CD14-positive monocyte (primary cell): Measurements from ENCODE around the gene IL15. TPM values are rescaled to one million over a fixed set of nuclear protein-coding genes. Genes with fewer than 3 reads are reported as not detected.

ENCODE experiments used
- DNase-seq, 3 donors: peaks; one replicate each; pipeline ENCODE4 v3.0.0-alpha.2; 2011 to 2022
- H2AFZ ChIP-seq: 2 replicates; pipeline ENCODE4 v1.6.0; 2012; ENCODE audit warnings: mild to moderate bottlenecking, low read depth, low read length, inconsistent platforms; ENCODE audit not compliant: insufficient read depth, poor library complexity, severe bottlenecking
- H3K27ac ChIP-seq, 2 donors: 1 replicate in 1 of 2; 2 replicates in 1 of 2; pipeline ENCODE4 v1.5.1; 2012 to 2013; ENCODE audit warnings: low read length in 2 of 2, control low read depth in 1 of 2, inconsistent platforms in 1 of 2, low read depth in 1 of 2, mild to moderate bottlenecking in 1 of 2
- H3K27me3 ChIP-seq, 2 donors: one replicate each; pipeline versions ENCODE4 v1.6.0 to v1.6.1; 2011 to 2013; ENCODE audit warnings: low read length in 2 of 2; ENCODE audit not compliant: control insufficient read depth in 2 of 2, insufficient read depth in 2 of 2
- H3K36me3 ChIP-seq, 2 donors: replicated peaks in 1 of 2; 1 replicate in 1 of 2; 2 replicates in 1 of 2; pipeline versions ENCODE4 v1.5.1 to v1.6.1; 2012 to 2013; ENCODE audit warnings: low read length in 2 of 2, control low read depth in 1 of 2, inconsistent platforms in 1 of 2, mild to moderate bottlenecking in 1 of 2; ENCODE audit not compliant: insufficient read depth in 2 of 2, control insufficient read depth in 1 of 2
- H3K4me1 ChIP-seq, 2 donors: 1 replicate in 1 of 2; 2 replicates in 1 of 2; pipeline versions ENCODE4 v1.5.1 to v1.6.1; 2012 to 2013; ENCODE audit warnings: low read length in 2 of 2, control low read depth in 1 of 2, inconsistent platforms in 1 of 2, mild to moderate bottlenecking in 1 of 2, moderate library complexity in 1 of 2; ENCODE audit not compliant: insufficient read depth in 2 of 2, control insufficient read depth in 1 of 2
- H3K4me2 ChIP-seq: replicated peaks from 2 replicates; pipeline ENCODE3; 2012; ENCODE audit warnings: low read length, moderate library complexity, mild to moderate bottlenecking; ENCODE audit not compliant: poor library complexity, severe bottlenecking; ENCODE audit errors: extremely low read depth
- H3K4me3 ChIP-seq, 3 experiments: fragments of 200-600 bp in 1 of 3; sonication (generic) in 1 of 3; replicated peaks in 1 of 3; 1 replicate in 2 of 3; 2 replicates in 1 of 3; pipeline ENCODE4 v1.5.1; 2011 to 2013; ENCODE audit warnings: low read length in 3 of 3, mild to moderate bottlenecking in 3 of 3, control low read depth in 2 of 3, low read depth in 2 of 3, inconsistent platforms in 1 of 3, moderate library complexity in 1 of 3
- H3K79me2 ChIP-seq: 2 replicates; pipeline ENCODE4 v1.6.0; 2012; ENCODE audit warnings: mild to moderate bottlenecking, control low read depth, inconsistent platforms, low read length, moderate library complexity; ENCODE audit not compliant: insufficient read depth
- H3K9ac ChIP-seq: 2 replicates; pipeline ENCODE4 v1.6.0; 2017; ENCODE audit warnings: low read length, mild to moderate bottlenecking; ENCODE audit not compliant: insufficient read depth, poor library complexity, severe bottlenecking
- H3K9me3 ChIP-seq, 2 donors: replicated peaks in 1 of 2; 1 replicate in 1 of 2; 2 replicates in 1 of 2; pipeline versions ENCODE4 v1.5.1 to v1.6.1; 2012 to 2013; ENCODE audit warnings: low read length in 2 of 2, control low read depth in 1 of 2; ENCODE audit not compliant: control insufficient read depth in 1 of 2, insufficient read depth in 1 of 2
- H4K20me1 ChIP-seq: 2 replicates; pipeline ENCODE4 v1.6.0; 2012; ENCODE audit warnings: mild to moderate bottlenecking, low read length, control low read depth, moderate library complexity; ENCODE audit not compliant: insufficient read depth
- H3K27ac Mint-ChIP-seq, 7 donors: one replicate each; pipeline ENCODE4 v1.8.0; 2020; ENCODE audit warnings: mild to moderate bottlenecking in 7 of 7, mixed read lengths in 7 of 7, moderate library complexity in 6 of 7, inconsistent platforms in 2 of 7
- H3K27me3 Mint-ChIP-seq, 3 donors: one replicate each; pipeline ENCODE4 v1.8.0; 2021 to 2022; ENCODE audit warnings: low read depth in 3 of 3, mild to moderate bottlenecking in 3 of 3, mixed read lengths in 3 of 3, moderate library complexity in 3 of 3, inconsistent platforms in 1 of 3
- H3K36me3 Mint-ChIP-seq, 2 donors: one replicate each; pipeline ENCODE4 v1.8.0; 2020; ENCODE audit warnings: mixed read lengths in 2 of 2, inconsistent platforms in 1 of 2, mild to moderate bottlenecking in 1 of 2
- H3K4me1 Mint-ChIP-seq: one replicate; pipeline ENCODE4 v1.8.0; 2020; ENCODE audit warnings: mild to moderate bottlenecking, mixed read lengths
- H3K4me3 Mint-ChIP-seq, 2 donors: one replicate each; pipeline ENCODE4 v1.8.0; 2020; ENCODE audit warnings: mild to moderate bottlenecking in 2 of 2, mixed read lengths in 2 of 2, moderate library complexity in 1 of 2
- H3K9me3 Mint-ChIP-seq, 7 donors: one replicate each; pipeline ENCODE4 v1.8.0; 2020 to 2022; ENCODE audit warnings: mixed read lengths in 7 of 7, mild to moderate bottlenecking in 6 of 7, moderate library complexity in 6 of 7, inconsistent platforms in 2 of 7
- WGBS: methylation state at CpG from one replicate; pipeline ENCODE4 v1.1.5; 2013; ENCODE audit warnings: missing lambda C conversion rate; ENCODE audit not compliant: insufficient coverage; 5-methylcytosine and 5-hydroxymethylcytosine counted together
- intact Hi-C, 2 donors: fragments of 100-400 bp; cut with micrococcal nuclease; formaldehyde crosslinking; loops; one replicate each; pipeline versions ENCODE4 v1.15.0 to v1.15.1; 2023
- polyA plus RNA-seq, 3 donors: library from polyadenylated mRNA; depleted of rRNA in 1 of 3; unstranded in 2 of 3; stranded (reverse) in 1 of 3; fragments of 300-500 nt in 2 of 3; fragments of >200 nt in 1 of 3; fragmentation: Illumina TruSeq in 2 of 3; gene quantifications; 1 replicate in 2 of 3; 2 replicates in 1 of 3; pipeline ENCODE4 v1.2.3, GENCODE V29; 2012 to 2021
- TF ChIP-seq, protein P1 (sequence below): fragments of 200-600 bp; IDR thresholded peaks from one replicate; pipeline ENCODE4 v1.8.0; 2022; ENCODE audit warnings: antibody characterized with exemption, mild to moderate bottlenecking

The IL15 gene
- polyA plus RNA-seq, 3 donors = 22.1 to 34.3 (median 25.7) TPM

DNA sequence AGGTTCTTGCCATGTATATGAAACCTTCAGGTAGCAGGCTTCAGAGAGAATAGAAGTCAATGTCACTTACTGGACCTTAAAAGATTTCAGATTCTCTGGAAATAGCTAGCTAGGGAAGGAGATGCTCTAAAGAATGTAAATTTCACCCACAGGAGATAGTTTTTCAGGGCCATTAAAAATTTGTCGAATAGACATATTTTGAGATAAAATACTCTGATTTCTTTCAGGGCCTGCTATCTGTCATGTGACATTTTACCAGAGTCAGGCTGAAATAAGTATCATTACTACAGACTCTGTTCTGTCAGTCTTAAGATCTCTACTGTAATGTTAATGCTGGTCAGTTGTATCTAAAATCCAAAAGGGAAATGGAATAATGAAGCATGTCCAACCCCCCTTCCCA is 15.7 kb upstream of the IL15 start:
- no peaks in the 10 kb centered on the region for H4K20me1 ChIP-seq
- H3K4me3 ChIP-seq = no peak overlapping the region
- no peak for DNase-seq
- no peak overlapping the region for H3K4me2 ChIP-seq
- no peaks in the 10 kb centered on the region for H3K79me2 ChIP-seq
- Mint-ChIP-seq H3K27me3 (peaks cover 0 to 6% (median 3%) of the 10 kb centered on the region in 3 donors), H3K9me3 (peaks cover 5 to 10% (median 7%) of the 10 kb centered on the region in 7 donors), H3K4me1 (no peaks in the 10 kb centered on the region), H3K4me3 (no peak overlapping the region), H3K27ac (no peak overlapping the region), H3K36me3 (peaks cover 3 to 6% of the 10 kb centered on the region in 2 donors)
- H3K9me3 ChIP-seq = peaks cover 0 to 7% of the 10 kb centered on the region in 2 donors
- no peak overlapping the region for H3K27ac ChIP-seq
- H3K4me1 ChIP-seq = no peaks in the 10 kb centered on the region
- TF ChIP-seq, protein P1, sequence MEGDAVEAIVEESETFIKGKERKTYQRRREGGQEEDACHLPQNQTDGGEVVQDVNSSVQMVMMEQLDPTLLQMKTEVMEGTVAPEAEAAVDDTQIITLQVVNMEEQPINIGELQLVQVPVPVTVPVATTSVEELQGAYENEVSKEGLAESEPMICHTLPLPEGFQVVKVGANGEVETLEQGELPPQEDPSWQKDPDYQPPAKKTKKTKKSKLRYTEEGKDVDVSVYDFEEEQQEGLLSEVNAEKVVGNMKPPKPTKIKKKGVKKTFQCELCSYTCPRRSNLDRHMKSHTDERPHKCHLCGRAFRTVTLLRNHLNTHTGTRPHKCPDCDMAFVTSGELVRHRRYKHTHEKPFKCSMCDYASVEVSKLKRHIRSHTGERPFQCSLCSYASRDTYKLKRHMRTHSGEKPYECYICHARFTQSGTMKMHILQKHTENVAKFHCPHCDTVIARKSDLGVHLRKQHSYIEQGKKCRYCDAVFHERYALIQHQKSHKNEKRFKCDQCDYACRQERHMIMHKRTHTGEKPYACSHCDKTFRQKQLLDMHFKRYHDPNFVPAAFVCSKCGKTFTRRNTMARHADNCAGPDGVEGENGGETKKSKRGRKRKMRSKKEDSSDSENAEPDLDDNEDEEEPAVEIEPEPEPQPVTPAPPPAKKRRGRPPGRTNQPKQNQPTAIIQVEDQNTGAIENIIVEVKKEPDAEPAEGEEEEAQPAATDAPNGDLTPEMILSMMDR = no peak
- no peak overlapping the region for H2AFZ ChIP-seq
- no peaks in the 10 kb centered on the region for H3K27me3 ChIP-seq
- no peaks in the 10 kb centered on the region for H3K36me3 ChIP-seq
- intact Hi-C loops = no loop called here
- WGBS = no CpG with 5 or more reads among the region's 1 CpG
- no peak overlapping the region for H3K9ac ChIP-seq

DNA sequence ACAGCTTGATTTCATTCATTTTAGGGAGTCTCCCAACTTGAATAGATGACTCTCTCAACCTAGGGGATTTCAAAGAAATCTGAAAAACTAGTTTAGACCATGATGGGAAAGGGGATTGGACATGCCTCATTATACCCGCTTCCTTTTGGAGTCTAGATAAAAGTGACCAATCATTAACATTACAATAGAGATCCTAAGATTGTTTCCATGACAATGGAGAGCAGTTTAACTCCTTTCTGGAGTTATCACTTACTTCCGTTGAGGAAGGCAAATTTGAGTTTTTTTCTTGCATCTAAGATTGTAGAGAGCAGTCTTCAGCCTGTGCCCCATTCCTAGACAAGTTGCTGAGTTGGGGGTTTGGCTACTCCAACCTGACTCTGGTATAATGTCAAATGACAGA is 11.4 kb upstream of the IL15 start:
- no peak overlapping the region for H3K4me3 Mint-ChIP-seq
- TF ChIP-seq, protein P1 = no peak
- Histone ChIP-seq H3K79me2 (no peaks in the 10 kb centered on the region), H3K9me3 (no peaks in the 10 kb centered on the region), H3K4me2 (no peak overlapping the region), H3K36me3 (no peaks in the 10 kb centered on the region), H2AFZ (no peak overlapping the region), H3K4me1 (no peaks in the 10 kb centered on the region), H4K20me1 (no peaks in the 10 kb centered on the region), H3K27ac (no peak overlapping the region), H3K27me3 (no peaks in the 10 kb centered on the region), H3K9ac (no peak overlapping the region), H3K4me3 (no peak overlapping the region)
- intact Hi-C loops = no loop called here
- peaks cover 0 to 2% (median 0%) of the 10 kb centered on the region in 7 donors for H3K9me3 Mint-ChIP-seq
- H3K27me3 Mint-ChIP-seq = peaks cover 0 to 1% (median 0%) of the 10 kb centered on the region in 3 donors
- no CpG with 5 or more reads among the region's 2 CpGs for WGBS
- H3K27ac Mint-ChIP-seq = no peak overlapping the region
- no peaks in the 10 kb centered on the region for H3K4me1 Mint-ChIP-seq
- no peak for DNase-seq
- peaks cover 0 to 2% of the 10 kb centered on the region in 2 donors for H3K36me3 Mint-ChIP-seq
